GM12875 (cell line): ENCODE results near the gene TBC1D16.
"Not testable (repeated sequence)": the region's sequence is repeated elsewhere in the genome, so short reads cannot be mapped to it uniquely, and the experiment has no call there.

Source experiments
- H3K4me3 ChIP-seq: one replicate; pipeline ENCODE4 v1.5.1; 2011; ENCODE audit warnings: low read depth, low read length, control low read depth
- CTCF ChIP-seq: IDR thresholded peaks from 2 replicates; pipeline ENCODE4 v1.5.1; 2011; ENCODE audit warnings: low read depth, mild to moderate bottlenecking, control low read depth, inconsistent platforms, low read length, moderate library complexity, borderline replicate concordance; ENCODE audit not compliant: insufficient read depth

TBC1D16 gene

DNA sequence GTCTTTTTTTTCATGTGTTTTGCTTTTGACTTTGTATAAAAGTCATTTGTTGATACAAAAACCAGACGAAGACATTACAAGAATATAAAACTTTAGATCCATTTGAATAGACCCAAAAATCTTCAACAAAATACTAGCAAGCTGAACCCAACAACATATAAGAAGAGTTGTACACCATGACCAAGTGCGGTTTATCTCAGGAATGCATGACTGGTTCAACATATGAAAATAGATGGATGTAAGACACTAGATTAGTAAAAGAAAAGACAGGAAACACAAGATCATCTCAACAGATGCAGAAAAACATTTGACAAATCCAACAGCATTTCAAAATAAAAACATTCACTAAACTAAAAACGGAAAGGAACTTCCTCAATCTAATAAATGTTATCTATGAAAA lies 69.0 kb downstream of the TBC1D16 start:
- no peak for TF ChIP-seq CTCF
- no peak overlapping the region for H3K4me3 ChIP-seq

GRCh38 chr17:79965806-79966205 lies 69.9 kb downstream of the TBC1D16 start:
- no peak for TF ChIP-seq CTCF
- H3K4me3 ChIP-seq: no peak overlapping the region

DNA sequence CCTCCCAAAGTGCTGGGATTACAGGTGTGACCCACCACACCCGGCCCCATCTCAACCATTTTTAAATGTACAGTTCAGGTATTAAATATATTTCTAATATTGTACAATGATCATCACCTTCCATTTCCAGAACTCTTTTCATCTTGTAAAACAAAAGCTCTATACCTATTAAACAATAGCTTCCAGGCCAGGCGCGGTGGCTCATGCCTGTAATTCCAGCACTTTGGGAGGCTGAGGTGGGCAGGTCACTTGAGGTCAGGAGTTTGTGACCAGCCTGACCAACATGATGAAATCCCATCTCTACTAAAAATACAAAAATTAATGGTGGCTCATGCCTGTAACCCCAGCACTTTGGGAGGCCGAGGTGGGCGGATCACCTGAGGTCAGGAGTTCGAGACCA lies 73.2 kb downstream of the TBC1D16 start:
- H3K4me3 ChIP-seq: not testable (repeated sequence)

DNA sequence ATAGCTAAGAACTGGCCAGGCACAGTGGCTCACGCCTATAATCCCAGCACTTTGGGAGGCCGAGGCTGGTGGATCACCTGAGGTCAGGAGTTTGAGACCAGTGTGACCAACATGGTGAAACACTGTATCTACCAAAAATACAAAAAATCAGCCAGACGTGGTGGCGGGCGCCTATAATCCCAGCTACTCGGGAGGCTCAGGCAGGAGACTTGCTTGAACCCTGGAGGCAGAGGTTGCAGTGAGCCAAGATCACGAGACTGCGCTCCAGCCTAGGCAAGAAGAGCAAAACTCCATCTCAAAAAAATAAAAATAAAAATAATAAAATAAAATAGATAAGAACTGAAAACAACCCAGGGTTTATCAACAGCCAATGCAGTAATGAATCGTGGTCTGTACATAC lies 74.1 kb downstream of the TBC1D16 start:
- H3K4me3 ChIP-seq: not testable (repeated sequence)

DNA sequence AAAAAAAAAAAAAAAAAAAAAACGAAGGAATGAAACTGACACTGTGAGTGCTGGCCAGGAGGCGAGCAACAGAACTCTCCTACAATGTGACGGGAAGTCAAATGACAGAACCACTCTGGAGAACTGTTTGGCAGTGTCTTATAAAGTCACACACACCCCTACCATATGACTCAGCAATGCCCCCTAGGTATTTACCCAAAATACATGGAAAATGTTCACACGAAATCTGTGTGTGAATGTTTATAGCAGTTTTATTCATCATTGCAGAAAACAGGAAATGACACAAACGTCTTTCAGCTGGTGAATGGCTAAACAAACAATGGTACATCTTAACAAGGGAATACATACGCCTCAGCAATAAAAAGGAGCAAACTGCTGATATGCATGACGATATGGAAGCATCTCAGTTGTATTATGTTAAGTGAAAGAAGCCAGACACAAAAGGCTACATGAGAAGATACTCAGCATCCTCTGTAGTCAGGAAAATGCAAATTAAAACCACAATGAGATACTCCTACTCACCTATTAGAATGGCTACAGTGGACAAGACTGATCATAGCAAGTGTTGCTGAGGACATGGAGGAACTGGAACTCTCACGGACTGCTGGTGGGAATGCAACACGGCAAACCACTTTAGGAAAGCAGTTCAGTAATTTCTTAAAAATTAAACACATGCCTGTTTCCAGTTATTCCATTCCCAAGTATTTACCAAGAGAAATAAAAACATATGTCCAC lies 74.7 kb downstream of the TBC1D16 start:
- no peak overlapping the region for H3K4me3 ChIP-seq
- TF ChIP-seq CTCF: no peak

GRCh38 chr17:79959042-79959441 lies 76.6 kb downstream of the TBC1D16 start:
- TF ChIP-seq CTCF: no peak
- no peak overlapping the region for H3K4me3 ChIP-seq

GRCh38 chr17:79956853-79957252 lies 78.8 kb downstream of the TBC1D16 start:
- TF ChIP-seq CTCF: no peak
- no peak overlapping the region for H3K4me3 ChIP-seq

GRCh38 chr17:79956441-79956735 lies 79.3 kb downstream of the TBC1D16 start:
- not testable (repeated sequence) for H3K4me3 ChIP-seq

- no peak for TF ChIP-seq CTCF
- H3K4me3 ChIP-seq: no peak overlapping the region
Measured at GRCh38 chr17:79955691-79956440, 79.8 kb downstream of the TBC1D16 start.
